SK-MEL-5 (cell line): ENCODE measurements around the gene C16orf92. TPM values are rescaled to one million over a fixed set of nuclear protein-coding genes. Genes with fewer than 3 reads are reported as not detected.
"Not testable (repeated sequence)": the region's sequence is repeated elsewhere in the genome, so short reads cannot be mapped to it uniquely, and the experiment has no call there.

Experiments used
- DNase-seq: peaks from one replicate; pipeline ENCODE4 v3.0.0-alpha.2; 2016; ENCODE audit warnings: low read depth, low spot score
- in situ Hi-C: cut with HindIII; loops from 2 replicates; pipeline ENCODE4 v1.10.0; 2016; ENCODE audit warnings: low sequenced_read_pairs, high pct_unique_total_duplicates, low pct_unique_long_range_greater_than_20kb
- total RNA-seq: library from RNA; depleted of rRNA; stranded (reverse); fragments of >200 nt; shearing (Covaris generic); gene quantifications from 2 replicates; pipeline ENCODE4 v1.2.3, GENCODE V29; 2014

Gene C16orf92
- total RNA-seq, 1 experiment from 2014 or later, result not detected

GRCh38 chr16:30000735-30001631, 22.0 kb upstream of the C16orf92 start:
- no peak for DNase-seq
- in situ Hi-C loops, result no loop called here

- in situ Hi-C loops, result no loop called here
- DNase-seq, result no peak
These were observed 20.2 kb upstream of the C16orf92 start for GRCh38 chr16:30002614-30003346.

GRCh38 chr16:30003670-30004423, 19.2 kb upstream of the C16orf92 start:
- in situ Hi-C loops, result no loop called here
- no peak for DNase-seq

- DNase-seq, result no peak
- in situ Hi-C loops, result no loop called here
These were observed 18.6 kb upstream of the C16orf92 start for GRCh38 chr16:30004424-30004776.

- no peak for DNase-seq
- in situ Hi-C loops, result no loop called here
These were observed 18.2 kb upstream of the C16orf92 start for GRCh38 chr16:30004811-30005242.

GRCh38 chr16:30005341-30006094, 17.5 kb upstream of the C16orf92 start:
- in situ Hi-C loops, result no loop called here
- peak; percentile 51 for DNase-seq

DNA sequence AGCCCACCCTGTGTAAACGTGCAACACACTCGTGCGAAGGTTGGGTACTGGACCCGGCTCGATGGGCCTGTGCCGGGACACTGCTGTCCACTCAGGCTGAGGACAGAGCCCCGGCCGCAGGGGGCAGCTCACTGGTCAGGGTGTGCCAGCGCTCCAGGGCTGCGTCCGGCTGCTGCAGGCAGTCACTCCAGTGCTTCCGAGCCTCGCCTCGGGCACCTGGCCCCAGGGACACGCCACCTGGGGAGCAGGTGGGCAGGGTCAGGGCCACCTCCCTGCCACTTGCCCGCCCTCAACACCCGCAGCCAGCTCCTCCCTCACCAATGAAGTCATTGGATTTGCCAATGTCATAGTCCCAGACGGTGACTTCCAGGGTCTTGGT, 16.9 kb upstream of the C16orf92 start:
- DNase-seq, result no peak
- in situ Hi-C loops, result no loop called here

DNA sequence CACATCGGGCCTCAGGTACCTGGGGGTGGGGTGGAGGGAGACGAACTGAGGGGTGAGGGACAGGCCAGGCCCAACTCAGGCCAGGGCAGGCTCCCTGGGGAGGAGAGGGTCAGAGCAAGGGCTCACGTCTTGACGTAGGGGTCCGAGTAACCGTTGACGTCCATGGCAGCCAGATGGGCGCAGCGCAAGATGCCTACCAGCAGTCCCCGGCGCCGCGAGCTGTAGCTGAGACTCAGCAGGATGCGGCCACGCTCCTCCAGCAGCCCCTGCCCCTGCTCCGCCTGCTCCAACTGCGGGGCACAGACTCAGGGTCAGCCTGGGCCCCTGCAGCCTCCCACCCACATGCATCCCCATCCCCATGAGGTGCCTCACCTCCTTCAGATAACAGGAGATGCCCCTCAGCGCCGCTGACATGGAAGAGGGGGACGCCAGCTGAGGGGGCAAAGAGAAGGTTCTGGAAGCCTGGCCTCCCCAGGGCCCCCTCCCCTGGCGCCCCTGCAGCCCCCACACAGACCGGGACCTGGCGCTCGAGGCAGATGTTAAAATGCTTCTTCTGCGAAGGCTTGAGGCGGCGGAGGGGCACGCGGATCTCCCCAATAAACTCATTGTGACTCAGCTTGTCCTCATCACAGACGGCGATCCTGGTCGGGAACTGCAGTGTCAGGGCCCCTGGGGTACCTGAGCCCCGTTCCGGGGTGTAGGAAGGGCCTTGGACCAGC, 16.2 kb upstream of the C16orf92 start:
- in situ Hi-C loops, result no loop called here
- no peak for DNase-seq

DNA sequence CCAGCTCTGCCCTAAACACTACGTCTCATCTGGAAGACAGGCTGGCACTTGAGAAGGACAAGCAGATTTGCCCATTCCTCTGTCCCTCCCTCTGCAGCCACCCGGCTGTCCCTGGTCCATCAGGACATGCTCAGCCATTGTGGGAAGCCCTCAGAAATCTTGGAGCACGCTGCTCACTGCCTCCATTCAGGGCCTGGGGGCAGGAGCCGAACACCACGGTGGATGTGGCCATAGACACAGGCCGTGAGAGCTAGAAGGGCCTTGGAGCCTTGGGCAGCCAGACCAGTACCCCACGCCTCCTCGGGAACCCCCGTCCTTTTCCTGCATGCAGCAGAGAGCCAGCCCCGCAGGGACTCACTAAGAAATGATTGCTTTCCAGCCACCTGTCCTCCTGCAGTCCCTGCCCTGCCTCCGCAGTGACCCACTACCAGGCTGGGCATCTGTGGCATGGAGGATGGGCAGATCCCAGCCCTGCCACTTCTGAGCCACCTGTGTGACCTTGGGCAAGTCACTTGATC, 15.6 kb upstream of the C16orf92 start:
- in situ Hi-C loops, result no loop called here
- no peak for DNase-seq

DNA sequence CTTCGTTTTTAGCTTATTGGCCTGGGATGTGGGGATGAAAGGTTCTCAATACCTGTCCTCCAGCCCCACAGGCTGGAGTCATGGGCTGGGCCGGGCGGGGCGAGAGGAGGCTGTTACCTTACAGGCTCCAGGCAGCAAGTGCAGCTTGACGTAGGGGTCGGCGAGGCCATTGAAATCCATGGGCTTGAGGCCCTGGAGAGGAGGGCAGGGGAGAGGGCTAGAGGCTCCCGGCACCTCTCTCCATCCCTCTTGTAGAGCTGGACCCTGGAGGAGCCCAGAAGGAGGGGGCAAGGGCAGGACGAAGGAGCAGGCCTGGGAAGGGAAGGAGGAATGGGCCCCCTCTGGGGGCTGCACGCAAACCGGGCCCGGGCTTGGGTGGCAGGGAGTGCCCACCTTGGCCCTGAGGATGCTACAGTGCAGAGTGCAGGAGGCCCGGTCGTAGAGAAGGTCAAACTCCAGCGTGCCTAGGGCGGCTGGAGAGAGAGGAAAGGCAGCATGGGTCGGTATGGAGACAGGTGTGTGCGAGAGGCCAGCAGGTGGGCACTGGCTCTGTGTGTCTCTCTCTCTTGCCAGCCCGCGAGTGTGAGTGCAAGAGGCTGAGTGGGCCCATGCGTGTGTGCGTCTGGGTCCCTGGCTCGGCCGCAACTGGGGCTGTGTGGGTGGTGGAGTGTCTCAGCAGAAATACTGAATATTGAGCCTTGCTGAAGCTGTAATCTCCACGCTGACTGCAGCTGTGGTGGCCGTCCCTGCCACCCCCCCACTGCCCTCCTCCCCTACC, 13.7 kb upstream of the C16orf92 start:
- in situ Hi-C loops, result no loop called here
- DNase-seq, result no peak

DNA sequence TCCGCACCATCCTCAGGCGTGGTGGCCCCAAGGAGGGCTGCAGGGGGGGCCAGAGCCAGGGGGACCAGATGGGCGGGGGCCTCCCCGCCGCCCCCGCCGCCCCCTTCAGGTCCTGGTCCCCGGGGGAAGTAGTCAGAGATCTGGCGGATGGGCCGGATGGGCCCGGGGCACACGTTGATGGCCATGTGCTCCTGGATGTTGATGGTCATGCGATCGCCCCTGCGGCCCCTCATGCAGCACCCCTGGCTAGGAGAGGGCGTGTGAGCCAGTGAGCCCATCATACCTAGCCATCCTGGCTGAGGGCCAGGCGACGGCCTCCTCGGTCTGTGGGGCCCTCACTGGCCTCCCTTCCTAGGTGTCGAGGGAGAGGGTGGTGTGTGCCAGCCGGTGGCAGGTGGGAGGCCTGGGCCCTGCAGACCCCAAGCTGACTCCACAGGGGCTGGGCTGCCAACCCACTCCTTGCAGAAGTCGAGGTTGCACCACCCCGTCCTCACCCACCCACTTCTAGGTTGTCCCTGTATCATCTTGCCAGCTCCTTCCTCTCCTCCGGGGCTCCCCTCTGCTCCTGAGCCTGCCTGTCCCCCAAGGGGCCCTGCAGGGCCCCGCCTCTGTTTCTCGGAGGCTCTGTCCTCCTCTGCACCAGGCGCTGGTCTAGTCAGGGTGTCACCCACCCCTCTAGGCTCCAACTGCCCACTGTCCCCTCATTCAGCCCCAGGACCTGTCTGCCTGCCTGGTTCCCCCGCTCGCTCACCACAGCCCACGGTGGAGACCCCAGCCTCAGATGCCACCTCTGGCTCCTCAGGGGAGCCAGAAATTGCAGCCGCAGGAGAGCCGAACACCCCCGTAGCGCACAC, 12.8 kb upstream of the C16orf92 start:
- DNase-seq, result no peak
- in situ Hi-C loops, result no loop called here

- in situ Hi-C loops, result no loop called here
- no peak for DNase-seq
These were observed 11.9 kb upstream of the C16orf92 start, which contains the start of gene DOC2A for GRCh38 chr16:30010844-30011713. Gene DOC2A (minus strand): TSS chr16:30011027. CDS start chr16:30010222, 805 bp downstream.

DNA sequence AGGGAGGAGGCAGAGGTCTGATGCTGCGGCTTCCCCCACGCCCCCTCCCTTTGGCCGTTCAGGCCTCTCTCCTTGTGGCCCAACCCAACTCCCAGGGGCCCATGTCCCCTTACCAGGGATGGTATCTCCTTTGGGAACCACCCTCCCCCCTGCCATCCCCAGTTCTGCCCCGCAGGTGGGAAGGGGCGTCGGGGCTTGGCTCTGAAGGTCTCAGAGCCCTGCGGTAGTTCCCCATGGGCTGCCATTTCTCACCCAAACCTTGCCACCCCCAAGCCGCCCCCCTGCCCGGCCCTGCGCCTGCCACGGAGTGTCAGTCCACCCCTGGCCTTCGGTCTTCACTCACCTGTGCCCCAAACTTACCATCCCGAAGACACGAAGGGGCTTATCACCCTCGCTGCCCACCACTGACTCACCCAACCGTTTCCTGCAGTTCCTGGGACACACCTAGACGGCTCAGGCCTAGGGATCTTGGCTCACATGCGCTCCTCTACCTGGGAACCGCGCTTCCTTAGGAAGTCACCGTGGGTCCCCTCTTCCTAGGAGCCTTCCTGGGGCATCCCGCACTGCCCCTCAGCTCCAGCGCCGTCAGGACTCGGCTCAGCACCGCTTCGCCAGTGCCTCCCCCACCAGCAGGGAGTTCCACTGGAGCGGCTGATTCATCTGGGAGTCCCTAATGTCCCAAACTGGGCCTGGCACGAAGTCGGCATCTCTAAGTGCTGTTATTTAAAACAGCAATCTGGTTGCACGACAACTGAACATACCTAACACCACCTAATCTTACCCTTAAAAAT, 11.1 kb upstream of the C16orf92 start:
- no peak for DNase-seq
- in situ Hi-C loops, result no loop called here

DNA sequence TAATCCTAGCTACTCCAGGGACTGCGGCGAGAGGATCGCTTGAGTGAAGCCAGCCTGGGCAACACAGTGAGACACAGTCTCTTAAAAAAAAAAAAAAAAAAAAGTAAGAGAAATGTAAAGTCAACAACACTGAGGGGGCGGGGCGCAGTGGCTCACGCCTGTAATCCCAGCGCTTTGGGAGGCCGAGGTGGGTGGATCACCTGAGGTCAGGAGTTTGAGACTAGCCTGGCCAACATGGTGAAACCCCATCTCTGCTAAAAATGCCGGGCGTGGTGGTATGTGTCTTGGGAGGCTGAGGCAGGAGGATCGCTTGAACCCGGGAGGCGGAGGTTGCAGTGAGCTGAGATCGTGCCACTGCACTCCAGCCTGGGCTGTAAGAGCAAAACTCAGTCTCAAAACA, 10.4 kb upstream of the C16orf92 start:
- DNase-seq, in situ Hi-C loops: not testable (repeated sequence)
